Activated effector memory CD4-positive, alpha-beta T cell treated with Interleukin-2 at 50 U/mL for 16 hours (primary cell): ENCODE measurements around the gene CFHR2.
"Not testable (repeated sequence)": the region's sequence is repeated elsewhere in the genome, so short reads cannot be mapped to it uniquely, and the experiment has no call there.

Experiments
- DNase-seq: peaks from one replicate; pipeline ENCODE4 v3.0.0-alpha.2; 2020

CFHR2 gene

DNA sequence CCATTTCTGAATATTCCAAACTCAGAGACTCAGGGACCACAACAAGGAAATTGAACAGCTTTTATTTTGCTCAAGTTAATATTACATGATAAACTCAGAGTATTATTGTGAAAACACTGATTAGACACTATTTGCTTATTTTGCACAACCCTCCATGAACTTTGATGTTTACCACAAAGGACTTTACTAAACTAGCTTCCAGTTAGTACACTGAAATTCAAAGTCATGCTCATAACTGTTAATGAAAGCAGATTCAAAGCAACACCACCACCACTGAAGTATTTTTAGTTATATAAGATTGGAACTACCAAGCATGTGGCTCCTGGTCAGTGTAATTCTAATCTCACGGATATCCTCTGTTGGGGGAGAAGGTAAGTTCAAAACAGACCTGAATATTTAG is at the start of gene CFHR2:
Gene CFHR2 (plus strand): TSS at position 171 of the 400 bp plus-strand sequence. CDS start 143 bp downstream, at position 314.
- DNase-seq = not testable (repeated sequence)

GRCh38 chr1:196896355-196896754 is 47.2 kb upstream of the CFHR2 start:
- no peak for DNase-seq

GRCh38 chr1:196897158-196897828 is 46.2 kb upstream of the CFHR2 start:
- DNase-seq = no peak

GRCh38 chr1:196902344-196902743 is 41.2 kb upstream of the CFHR2 start:
- no peak for DNase-seq

DNA sequence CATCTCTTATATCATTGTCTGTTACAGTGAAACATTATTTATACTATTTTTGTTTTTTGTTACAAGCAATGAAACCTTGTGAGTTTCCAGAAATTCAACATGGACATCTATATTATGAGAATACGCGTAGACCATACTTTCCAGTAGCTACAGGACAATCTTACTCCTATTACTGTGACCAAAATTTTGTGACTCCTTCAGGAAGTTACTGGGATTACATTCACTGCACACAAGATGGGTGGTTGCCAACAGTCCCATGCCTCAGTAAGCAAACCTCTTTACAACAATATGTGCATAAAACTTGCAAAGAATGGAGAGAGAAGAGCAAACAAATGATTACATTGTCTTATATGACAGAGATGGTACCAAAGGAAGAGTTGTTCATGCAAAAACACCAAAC is 33.3 kb upstream of the CFHR2 start:
- DNase-seq = no peak

- not testable (repeated sequence) for DNase-seq
Observed at GRCh38 chr1:196912283-196912682, 31.3 kb upstream of the CFHR2 start.

DNA sequence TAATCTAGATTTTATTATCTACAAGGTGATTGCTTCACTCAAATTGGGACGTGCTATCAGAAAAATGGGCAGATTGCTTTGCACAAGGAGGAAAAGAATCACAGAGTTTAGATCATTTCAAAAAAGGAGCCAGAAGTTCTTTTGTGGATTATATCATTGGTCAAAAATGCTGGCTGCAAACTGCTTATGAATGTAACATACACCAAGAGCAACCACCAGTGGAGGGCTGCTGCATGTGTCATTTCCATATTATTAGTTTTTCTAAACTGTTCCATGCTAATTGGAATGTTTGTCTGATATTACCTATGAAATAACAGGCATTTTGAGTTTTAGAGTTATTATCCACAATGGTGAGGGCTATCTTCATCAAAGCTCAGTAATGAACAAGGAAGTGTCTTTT is 16.7 kb upstream of the CFHR2 start:
- DNase-seq = not testable (repeated sequence)

- not testable (repeated sequence) for DNase-seq
Observed at GRCh38 chr1:196932853-196933252, 10.7 kb upstream of the CFHR2 start.

GRCh38 chr1:196933531-196934189 is 9.9 kb upstream of the CFHR2 start:
- no peak for DNase-seq

DNA sequence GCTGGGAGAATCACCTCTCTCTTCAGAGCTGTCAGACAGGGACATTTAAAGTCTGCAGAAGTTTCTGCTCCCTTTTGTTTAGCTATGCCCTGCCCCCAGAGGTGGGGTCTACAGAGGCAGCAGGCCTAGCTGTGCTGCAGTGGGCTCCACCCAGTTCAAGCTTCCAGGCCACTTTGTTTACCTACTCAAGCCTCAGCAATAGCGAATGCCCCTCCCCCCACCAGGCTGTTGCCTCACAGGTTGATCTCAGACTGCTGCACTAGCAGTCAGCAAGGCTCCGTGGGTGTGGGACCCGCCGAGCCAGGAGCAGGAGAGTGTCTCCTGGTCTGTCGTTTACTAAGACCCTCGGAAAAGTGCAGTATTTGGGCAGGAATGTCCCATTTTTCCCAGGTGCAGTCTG is 2.1 kb upstream of the CFHR2 start:
- DNase-seq = not testable (repeated sequence)

- no peak for DNase-seq
Observed at GRCh38 chr1:196951711-196952394, 8.3 kb downstream of the CFHR2 start.

GRCh38 chr1:196954778-196955177 is 11.2 kb downstream of the CFHR2 start:
- no peak for DNase-seq

DNA sequence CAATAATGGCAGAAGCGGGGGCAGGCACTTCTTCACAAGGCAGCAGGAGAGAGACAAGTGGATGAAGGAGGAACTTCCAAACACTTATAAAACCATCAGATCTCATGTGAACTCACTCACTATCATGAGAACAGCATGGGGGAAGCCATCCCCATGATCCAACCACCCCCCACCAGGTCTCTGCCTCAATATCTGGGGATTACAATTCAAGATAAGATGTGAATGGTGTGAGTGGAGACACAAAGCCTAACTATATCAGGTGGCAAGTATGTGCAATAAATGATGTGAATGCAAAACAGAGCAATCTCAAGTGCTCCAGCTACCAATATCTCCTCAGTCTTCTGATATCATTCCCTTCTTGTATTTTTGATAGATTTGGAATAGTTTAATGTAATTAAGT is 12.4 kb downstream of the CFHR2 start:
- no peak for DNase-seq

GRCh38 chr1:196960854-196961253 is 17.3 kb downstream of the CFHR2 start:
- no peak for DNase-seq

DNA sequence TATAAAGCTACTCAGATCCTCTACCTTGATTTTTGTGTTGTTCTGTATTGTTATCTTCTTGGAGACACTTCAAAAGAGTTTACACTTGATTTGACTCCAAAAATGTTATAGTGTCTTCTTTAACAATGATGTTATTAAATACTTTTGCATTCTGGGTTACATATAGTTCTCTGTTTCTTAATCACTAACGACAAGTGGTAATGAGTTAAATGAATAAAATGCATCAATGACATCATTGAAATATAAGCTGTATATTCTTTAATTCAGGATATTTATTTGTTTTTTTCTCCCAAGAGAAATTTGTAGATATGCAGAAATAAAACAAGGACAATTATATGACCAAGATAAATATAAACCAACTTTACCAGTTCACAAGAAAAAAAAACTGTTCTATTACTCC is 26.6 kb downstream of the CFHR2 start:
- no peak for DNase-seq

DNA sequence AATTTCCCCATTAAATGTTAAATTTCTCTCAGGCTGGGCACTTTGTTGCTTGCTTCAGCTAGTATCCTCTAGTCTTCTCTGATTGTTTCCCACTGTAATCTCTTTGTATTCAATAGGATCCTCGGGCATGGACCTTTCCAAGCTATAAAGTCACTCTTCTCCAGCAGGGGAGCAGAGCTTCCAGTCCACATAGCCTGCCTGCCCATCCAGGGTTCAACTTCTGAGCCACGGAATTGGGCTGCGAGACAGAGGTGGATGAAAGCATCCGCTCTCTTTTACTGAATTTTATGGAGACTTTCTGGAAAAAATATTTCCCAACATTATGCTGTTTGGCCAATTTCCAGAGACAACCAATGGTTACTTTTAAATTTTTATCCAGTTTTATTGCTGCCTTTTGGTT is 32.7 kb downstream of the CFHR2 start:
- DNase-seq = no peak

DNA sequence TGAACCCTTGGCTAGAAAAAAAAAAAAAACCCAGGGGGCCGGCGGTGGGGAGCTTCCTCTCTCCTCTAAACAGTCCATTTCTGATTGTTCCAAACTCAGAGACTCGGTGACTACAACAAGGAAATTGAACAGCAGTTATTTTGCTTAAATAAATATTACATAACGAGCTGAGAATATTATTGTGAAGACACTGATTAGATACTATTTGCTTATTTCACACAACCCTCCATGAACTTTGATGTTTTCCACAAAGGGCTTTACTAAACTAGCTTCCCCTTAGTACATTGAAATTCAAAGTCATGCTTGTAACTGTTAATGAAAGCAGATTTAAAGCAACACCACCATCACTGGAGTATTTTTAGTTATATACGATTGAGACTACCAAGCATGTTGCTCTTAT is 33.7 kb downstream of the CFHR2 start, which contains the start of gene CFHR5:
Gene CFHR5 (plus strand): TSS at position 279 of the 400 bp plus-strand sequence. CDS start 109 bp downstream, at position 388.
- no peak for DNase-seq

DNA sequence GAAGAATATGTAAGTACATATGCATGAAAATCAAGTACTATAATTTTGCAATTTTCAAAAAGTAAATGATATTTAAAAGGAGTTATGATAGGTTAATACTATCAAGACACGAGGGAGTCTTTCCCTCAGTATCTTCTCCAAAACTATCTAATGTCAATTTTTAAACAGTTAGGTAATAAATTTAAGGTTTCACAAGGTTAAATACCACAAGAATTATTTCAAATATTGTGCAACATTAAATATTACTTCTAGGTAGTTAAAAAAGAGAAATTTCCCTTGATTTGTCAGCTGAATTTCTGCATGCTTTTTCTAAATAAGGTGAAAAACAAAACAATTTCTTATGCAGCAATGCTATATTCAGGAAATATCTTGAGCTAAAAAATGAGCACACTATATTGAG is 37.3 kb downstream of the CFHR2 start:
- no peak for DNase-seq

DNA sequence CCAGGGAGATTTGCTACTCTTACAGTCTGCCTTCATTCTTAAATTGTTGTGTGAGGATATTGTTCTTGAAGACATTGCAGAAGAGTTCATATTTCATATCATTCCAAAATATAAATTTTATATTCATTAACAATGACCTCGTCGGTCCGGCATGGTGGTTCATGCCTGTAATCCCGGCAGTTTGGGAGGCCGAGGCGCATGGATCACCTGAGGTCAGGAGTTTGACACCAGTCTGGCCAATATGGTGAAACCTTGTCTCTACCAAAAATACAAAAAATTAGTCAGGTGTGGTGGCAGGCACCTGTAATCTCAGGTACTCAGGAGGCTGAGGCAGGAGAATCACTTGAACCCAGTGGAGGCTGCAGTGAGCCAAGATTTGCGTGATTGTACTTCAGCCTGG is 38.7 kb downstream of the CFHR2 start:
- DNase-seq = not testable (repeated sequence)

GRCh38 chr1:196991919-196992651 is 48.5 kb downstream of the CFHR2 start:
- DNase-seq = not testable (repeated sequence)

DNA sequence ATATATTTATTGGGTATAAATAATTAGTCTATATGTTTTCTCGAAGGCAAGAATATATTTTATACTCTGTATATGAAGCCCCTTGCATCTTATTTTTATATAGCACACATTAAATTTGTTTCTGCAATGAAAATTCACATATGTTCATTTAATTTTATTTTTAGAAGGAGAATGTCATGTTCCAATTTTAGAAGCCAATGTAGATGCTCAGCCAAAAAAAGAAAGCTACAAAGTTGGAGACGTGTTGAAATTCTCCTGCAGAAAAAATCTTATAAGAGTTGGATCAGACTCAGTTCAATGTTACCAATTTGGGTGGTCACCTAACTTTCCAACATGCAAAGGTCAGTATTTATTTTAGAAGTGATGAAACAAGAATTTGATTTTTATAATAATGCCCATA is 50.4 kb downstream of the CFHR2 start:
- DNase-seq = no peak

DNA sequence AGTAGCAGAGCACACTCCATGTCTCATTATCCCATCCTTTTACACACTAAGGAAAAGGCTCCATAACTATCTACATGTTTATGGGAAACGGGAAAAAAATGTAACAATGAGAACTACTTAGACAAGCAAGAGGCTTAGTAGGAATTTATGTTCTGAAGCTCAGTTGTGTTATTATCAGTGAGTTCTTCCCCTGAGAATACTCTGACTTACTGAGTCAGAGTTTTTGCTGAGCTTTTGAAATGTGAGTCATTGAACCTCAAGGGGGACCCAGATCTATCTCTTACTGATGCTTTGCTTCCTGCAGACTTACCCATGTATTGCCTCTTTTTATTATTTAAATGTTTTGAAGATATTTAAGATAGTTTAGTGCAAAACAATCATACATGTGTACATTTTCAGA is 53.9 kb downstream of the CFHR2 start:
- no peak for DNase-seq

GRCh38 chr1:197001828-197002227 is 58.3 kb downstream of the CFHR2 start:
- DNase-seq = no peak
